Raji (cell line): Measurements from ENCODE around the gene EIF6.

Experiments
- POLR2A ChIP-seq: IDR thresholded peaks from 2 replicates; pipeline ENCODE4 v1.6.1; 2011; ENCODE audit warnings: low read depth, low read length, control low read depth; ENCODE audit not compliant: insufficient read depth

EIF6 gene

DNA sequence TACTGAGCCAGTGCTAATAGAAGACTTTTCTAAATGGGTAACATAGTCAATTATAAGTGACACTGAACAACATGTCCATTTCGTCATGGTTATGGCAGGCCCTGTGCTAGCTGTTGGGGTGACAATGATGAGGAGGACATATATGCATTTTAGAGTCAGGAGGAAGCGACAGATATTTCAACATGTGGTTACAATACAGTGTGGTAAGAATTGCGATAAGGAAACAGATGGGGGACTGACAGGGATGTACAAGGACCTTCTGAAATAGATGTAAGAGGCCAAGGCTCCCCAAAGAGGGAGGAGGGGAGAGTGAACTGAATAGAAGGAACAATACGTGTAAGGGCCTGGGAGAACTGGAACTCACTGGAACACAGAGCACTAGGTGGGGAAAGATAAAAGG, 46.4 kb downstream of the EIF6 start:
- no peak for TF ChIP-seq POLR2A

DNA sequence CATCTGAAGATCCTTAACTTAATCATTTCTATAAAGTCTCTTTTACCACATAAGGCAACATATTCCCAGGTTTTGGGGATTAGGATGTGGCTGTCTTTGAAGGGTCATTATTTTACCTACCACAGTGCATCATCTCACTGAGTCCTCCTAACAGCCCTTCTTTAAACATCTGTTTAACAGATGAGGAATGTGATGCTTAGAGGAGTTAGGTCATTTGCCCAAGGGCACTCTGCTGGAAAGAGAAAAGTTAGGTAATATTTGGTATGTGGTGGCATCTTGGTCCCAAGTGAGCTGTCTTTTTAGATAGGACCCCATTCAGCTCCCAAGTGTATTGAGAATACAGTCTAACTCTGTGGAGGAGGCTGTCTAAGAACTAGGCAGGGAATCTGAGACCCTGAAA, 47.1 kb downstream of the EIF6 start:
- TF ChIP-seq POLR2A: no peak

DNA sequence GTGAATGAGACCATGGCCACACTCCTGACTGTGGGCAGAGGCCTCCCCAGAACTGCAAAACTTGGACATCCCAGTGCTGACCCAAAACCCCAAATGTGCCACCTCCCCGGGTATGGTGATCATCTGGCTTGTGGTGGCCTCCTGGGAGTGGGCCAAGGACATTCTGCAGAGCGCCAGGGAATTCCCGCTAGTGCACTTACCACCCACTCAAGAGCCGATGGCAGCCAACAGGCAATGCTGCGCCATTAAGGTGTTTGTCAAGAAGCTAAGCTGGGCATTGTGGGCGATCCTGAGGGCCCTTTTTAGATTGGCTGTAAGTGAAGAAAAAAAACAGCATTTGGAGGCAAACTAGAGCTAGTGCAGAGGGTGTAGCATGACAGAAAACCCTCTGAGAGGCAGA, 48.7 kb downstream of the EIF6 start:
- no peak for TF ChIP-seq POLR2A

DNA sequence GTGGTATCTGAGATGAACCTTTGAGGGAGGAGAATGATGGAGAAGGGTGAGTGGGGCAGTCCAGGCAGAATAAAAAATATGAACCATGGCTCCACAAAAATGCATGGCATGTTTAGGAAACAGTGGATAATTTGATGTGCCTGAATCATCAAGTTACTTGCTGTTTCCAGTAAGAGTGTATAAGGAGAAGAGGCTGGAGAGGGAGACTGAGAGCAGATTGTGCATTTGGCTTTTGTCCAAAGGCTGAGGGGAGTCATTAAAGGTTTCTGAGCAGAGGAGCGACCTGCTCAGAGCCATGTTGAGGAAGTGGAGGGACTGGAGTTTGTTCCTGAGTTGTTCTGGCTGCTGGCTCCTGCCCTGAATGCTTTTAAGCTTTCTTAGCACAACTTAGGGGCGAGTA, 52.0 kb downstream of the EIF6 start:
- TF ChIP-seq POLR2A: no peak
